DND-41 (cell line): Measurements from ENCODE around the gene MUC2.

Source experiments
- ATAC-seq: fragments of 200-7000 bp; cut with Tn5 transposase; 3 replicates; pipeline ENCODE4 v1.9.1; 2021; ENCODE audit warnings: low read depth; ENCODE audit not compliant: insufficient read depth
- DNase-seq: peaks from one replicate; pipeline ENCODE4 v3.0.0-alpha.2; 2020
- H2AFZ ChIP-seq: 2 replicates; pipeline ENCODE4 v1.6.0; 2012; ENCODE audit warnings: low read depth, low read length
- H3K27ac ChIP-seq: 2 replicates; pipeline ENCODE4 v1.5.1; 2012; ENCODE audit warnings: low read length, inconsistent platforms
- H3K27me3 ChIP-seq: fragments of 200-600 bp; sonication (generic); 2 replicates; pipeline ENCODE4 v1.6.0; 2012; ENCODE audit warnings: low read length, mild to moderate bottlenecking, inconsistent platforms; ENCODE audit not compliant: insufficient read depth, poor library complexity
- H3K36me3 ChIP-seq: 2 replicates; pipeline ENCODE4 v1.5.1; 2012; ENCODE audit warnings: low read length, inconsistent platforms; ENCODE audit not compliant: insufficient read depth
- H3K4me1 ChIP-seq: 2 replicates; pipeline ENCODE4 v1.5.1; 2012; ENCODE audit warnings: mild to moderate bottlenecking, low read length; ENCODE audit not compliant: insufficient read depth
- H3K4me2 ChIP-seq: 2 replicates; pipeline ENCODE4 v1.6.0; 2012; ENCODE audit warnings: mild to moderate bottlenecking, moderate library complexity, low read length, inconsistent platforms; ENCODE audit not compliant: insufficient read depth
- H3K4me3 ChIP-seq, 2 experiments: fragments of 200-600 bp in 1 of 2; shearing (Covaris generic) in 1 of 2; 2 replicates each; pipeline ENCODE4 v1.5.1; 2012 to 2016; ENCODE audit warnings: inconsistent platforms in 2 of 2, low read length in 2 of 2, mild to moderate bottlenecking in 2 of 2, low read depth in 1 of 2, moderate library complexity in 1 of 2
- H3K79me2 ChIP-seq: 2 replicates; pipeline ENCODE4 v1.6.0; 2012; ENCODE audit warnings: low read length, inconsistent platforms; ENCODE audit not compliant: insufficient read depth
- H3K9ac ChIP-seq: 2 replicates; pipeline ENCODE4 v1.6.0; 2012; ENCODE audit warnings: low read depth, mild to moderate bottlenecking, inconsistent platforms, low read length, moderate library complexity
- H3K9me3 ChIP-seq: 2 replicates; pipeline ENCODE4 v1.5.1; 2012; ENCODE audit warnings: low read length, moderate library complexity, mild to moderate bottlenecking, inconsistent platforms; ENCODE audit not compliant: insufficient read depth, severe bottlenecking
- H4K20me1 ChIP-seq: 2 replicates; pipeline ENCODE4 v1.6.0; 2012; ENCODE audit warnings: low read length; ENCODE audit not compliant: insufficient read depth
- CTCF ChIP-seq: IDR thresholded peaks from 2 replicates; pipeline ENCODE4 v1.5.1; 2012; ENCODE audit warnings: borderline replicate concordance, low read length, moderate library complexity, mild to moderate bottlenecking; ENCODE audit not compliant: poor library complexity, severe bottlenecking; ENCODE audit errors: extremely low read depth
- EZH2 ChIP-seq: IDR thresholded peaks from 3 replicates; pipeline ENCODE4 v1.6.1; 2012; ENCODE audit warnings: borderline replicate concordance, low read depth, mild to moderate bottlenecking, moderate library complexity, low read length, inconsistent platforms; ENCODE audit not compliant: severe bottlenecking

Gene MUC2

GRCh38 chr11:1077417-1078119 is 2.9 kb downstream of the MUC2 start:
- H3K36me3 ChIP-seq: no peaks in the 10 kb centered on the region
- H3K27ac ChIP-seq: no peak overlapping the region
- DNase-seq (no peak), ATAC-seq (no peak)
- H2AFZ ChIP-seq: no peak overlapping the region
- H4K20me1 ChIP-seq: no peaks in the 10 kb centered on the region
- no peaks in the 10 kb centered on the region for H3K79me2 ChIP-seq
- no peak overlapping the region for H3K4me2 ChIP-seq
- no peaks in the 10 kb centered on the region for H3K4me1 ChIP-seq
- TF ChIP-seq EZH2: no peak
- no peak for TF ChIP-seq CTCF
- no peaks in the 10 kb centered on the region for H3K9me3 ChIP-seq
- H3K27me3 ChIP-seq: no peaks in the 10 kb centered on the region
- no peak overlapping the region for H3K9ac ChIP-seq
- no peak overlapping the region for H3K4me3 ChIP-seq

GRCh38 chr11:1078191-1078601 is 3.5 kb downstream of the MUC2 start:
- Histone ChIP-seq H3K4me2 (no peak overlapping the region), H3K79me2 (no peaks in the 10 kb centered on the region), H3K9ac (no peak overlapping the region), H4K20me1 (no peaks in the 10 kb centered on the region), H3K27ac (no peak overlapping the region), H3K4me3 (no peak overlapping the region), H2AFZ (no peak overlapping the region), H3K36me3 (no peaks in the 10 kb centered on the region), H3K27me3 (no peaks in the 10 kb centered on the region), H3K4me1 (no peaks in the 10 kb centered on the region), H3K9me3 (no peaks in the 10 kb centered on the region)
- TF ChIP-seq EZH2 (no peak), CTCF (no peak)
- no peak for ATAC-seq
- no peak for DNase-seq

- 0 out of 2 replicates have a peak, but pooled peaks cover 3% of the 10 kb centered on the region for H4K20me1 ChIP-seq
- no peak overlapping the region for H3K9ac ChIP-seq
- TF ChIP-seq CTCF (no peak), EZH2 (no peak)
- DNase-seq (no peak), ATAC-seq (no peak)
- H3K9me3 ChIP-seq: no peaks in the 10 kb centered on the region
- H3K4me2 ChIP-seq: no peak overlapping the region
- H2AFZ ChIP-seq: no peak overlapping the region
- H3K79me2 ChIP-seq: no peaks in the 10 kb centered on the region
- H3K27me3 ChIP-seq: no peaks in the 10 kb centered on the region
- H3K4me1 ChIP-seq: no peaks in the 10 kb centered on the region
- no peak overlapping the region for H3K4me3 ChIP-seq
- no peak overlapping the region for H3K27ac ChIP-seq
- H3K36me3 ChIP-seq: no peaks in the 10 kb centered on the region
These were observed 7.1 kb downstream of the MUC2 start for GRCh38 chr11:1081601-1082311.
